Fibroblast of lung (primary cell): ENCODE data around the gene MLKL. TPM values are rescaled to one million over a fixed set of nuclear protein-coding genes. Genes with fewer than 3 reads are reported as not detected.

Experiments
- DNase-seq, 2 donors: peaks; one replicate each; pipeline versions ENCODE4 v3.0.0 to v3.0.0-alpha.2; 2010; ENCODE audit warnings: low read depth in 2 of 2
- H2AFZ ChIP-seq: 2 replicates; pipeline ENCODE4 v1.5.1; 2012; ENCODE audit warnings: low read length, control low read depth, inconsistent platforms
- H3K27ac ChIP-seq: 2 replicates; pipeline ENCODE4 v1.5.1; 2011; ENCODE audit warnings: low read length, control low read depth; ENCODE audit not compliant: insufficient read depth
- H3K27me3 ChIP-seq: 2 replicates; pipeline ENCODE4 v1.5.1; 2011; ENCODE audit warnings: mild to moderate bottlenecking, low read length; ENCODE audit not compliant: control insufficient read depth, insufficient read depth
- H3K36me3 ChIP-seq: 2 replicates; pipeline ENCODE4 v1.5.1; 2011; ENCODE audit warnings: low read length; ENCODE audit not compliant: control insufficient read depth, insufficient read depth
- H3K4me1 ChIP-seq: 2 replicates; pipeline ENCODE4 v1.5.1; 2011; ENCODE audit warnings: low read length; ENCODE audit not compliant: control insufficient read depth, insufficient read depth; ENCODE audit errors: extremely low read depth
- H3K4me2 ChIP-seq: 2 replicates; pipeline ENCODE4 v1.5.1; 2011; ENCODE audit warnings: low read length, control low read depth; ENCODE audit not compliant: insufficient read depth; ENCODE audit errors: extremely low read depth
- H3K4me3 ChIP-seq, 4 experiments: fragments of 200-600 bp in 1 of 4; sonication (generic) in 1 of 4; replicated peaks in 1 of 4; 2 replicates each; pipeline ENCODE4 v1.5.1; 2011 to 2016; ENCODE audit warnings: low read length in 4 of 4, low read depth in 3 of 4, mild to moderate bottlenecking in 3 of 4, control low read depth in 2 of 4, inconsistent platforms in 1 of 4, mixed read lengths in 1 of 4; ENCODE audit not compliant: insufficient read depth in 1 of 4; ENCODE audit errors: control extremely low read depth in 1 of 4
- H3K79me2 ChIP-seq: 2 replicates; pipeline ENCODE4 v1.5.1; 2012; ENCODE audit warnings: mild to moderate bottlenecking, low read length, inconsistent platforms; ENCODE audit not compliant: control insufficient read depth, insufficient read depth
- H3K9ac ChIP-seq: 2 replicates; pipeline ENCODE4 v1.5.1; 2011; ENCODE audit warnings: mild to moderate bottlenecking, low read length, control low read depth; ENCODE audit not compliant: insufficient read depth
- H3K9me3 ChIP-seq: 2 replicates; pipeline ENCODE4 v1.5.1; 2012; ENCODE audit warnings: low read depth, low read length; ENCODE audit not compliant: control insufficient read depth, insufficient read depth
- H4K20me1 ChIP-seq: 2 replicates; pipeline ENCODE4 v1.5.1; 2011; ENCODE audit warnings: low read length; ENCODE audit not compliant: control insufficient read depth, insufficient read depth; ENCODE audit errors: extremely low read depth
- EZH2 ChIP-seq: IDR thresholded peaks from 2 replicates; pipeline ENCODE4 v1.5.1; 2012; ENCODE audit warnings: low read length, control low read depth, mild to moderate bottlenecking; ENCODE audit errors: missing control alignments
- polyA plus RNA-seq, 2 donors: library from polyadenylated mRNA; depleted of rRNA in 1 of 2; stranded (reverse) in 1 of 2; unstranded in 1 of 2; fragments of >200 nt; gene quantifications; 2 replicates each; pipeline ENCODE4 v1.2.1, GENCODE V29; 2011 to 2012; ENCODE audit warnings: missing spikeins in 1 of 2
- total RNA-seq: library from RNA; depleted of rRNA; stranded (reverse); fragments of >200 nt; gene quantifications from 2 replicates; pipeline ENCODE4 v1.2.1, GENCODE V29; 2014
- TF ChIP-seq, protein P1 (sequence below), 2 donors: IDR thresholded peaks in 1 of 2; conservative IDR thresholded peaks in 1 of 2; 1 replicate in 1 of 2; 2 replicates in 1 of 2; pipeline ENCODE4 v1.5.1; 2011 to 2012; ENCODE audit warnings: low read length in 2 of 2, control low read depth in 1 of 2, inconsistent platforms in 1 of 2, low read depth in 1 of 2, mild to moderate bottlenecking in 1 of 2

Gene MLKL
- total and polyA plus RNA-seq, 2 donors (not counting 1 experiment from before 2014, with no cell fraction given) = 4.8 to 5.8 TPM

DNA sequence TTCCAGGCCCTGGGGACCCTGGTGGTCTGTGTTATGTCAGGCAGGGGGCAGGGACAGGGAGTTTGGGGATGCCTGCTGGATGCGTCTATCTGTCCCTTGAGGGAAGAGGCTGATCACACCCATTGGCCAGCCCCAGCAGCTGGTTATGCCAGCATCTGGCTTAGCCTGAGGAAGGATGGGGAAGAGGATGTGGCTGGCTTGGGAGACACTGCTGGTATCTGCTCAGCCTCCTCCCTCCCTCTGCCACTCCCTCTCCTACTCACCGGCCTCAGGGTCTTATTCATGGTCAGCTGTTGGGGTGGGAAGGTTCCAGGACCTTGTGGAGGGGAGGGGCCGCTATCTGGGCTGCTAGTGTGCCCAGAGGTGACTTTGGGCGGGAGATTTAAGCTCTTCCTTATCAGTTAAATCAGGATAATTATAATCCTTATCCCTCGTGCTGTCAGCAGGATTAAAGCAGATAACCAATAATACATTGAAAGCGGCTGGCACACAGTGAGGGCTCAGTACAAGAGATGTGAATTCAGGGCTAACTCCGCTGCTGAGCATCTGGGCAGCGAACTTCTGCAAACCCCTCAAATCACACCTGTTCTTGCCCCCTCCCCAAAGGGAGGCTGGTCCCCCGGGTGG, 36.0 kb upstream of the MLKL start:
- H3K4me3 ChIP-seq = no peak overlapping the region
- H3K4me1 ChIP-seq = no peaks in the 10 kb centered on the region
- peaks cover 13% of the 10 kb centered on the region for H3K27me3 ChIP-seq
- TF ChIP-seq, protein P1, sequence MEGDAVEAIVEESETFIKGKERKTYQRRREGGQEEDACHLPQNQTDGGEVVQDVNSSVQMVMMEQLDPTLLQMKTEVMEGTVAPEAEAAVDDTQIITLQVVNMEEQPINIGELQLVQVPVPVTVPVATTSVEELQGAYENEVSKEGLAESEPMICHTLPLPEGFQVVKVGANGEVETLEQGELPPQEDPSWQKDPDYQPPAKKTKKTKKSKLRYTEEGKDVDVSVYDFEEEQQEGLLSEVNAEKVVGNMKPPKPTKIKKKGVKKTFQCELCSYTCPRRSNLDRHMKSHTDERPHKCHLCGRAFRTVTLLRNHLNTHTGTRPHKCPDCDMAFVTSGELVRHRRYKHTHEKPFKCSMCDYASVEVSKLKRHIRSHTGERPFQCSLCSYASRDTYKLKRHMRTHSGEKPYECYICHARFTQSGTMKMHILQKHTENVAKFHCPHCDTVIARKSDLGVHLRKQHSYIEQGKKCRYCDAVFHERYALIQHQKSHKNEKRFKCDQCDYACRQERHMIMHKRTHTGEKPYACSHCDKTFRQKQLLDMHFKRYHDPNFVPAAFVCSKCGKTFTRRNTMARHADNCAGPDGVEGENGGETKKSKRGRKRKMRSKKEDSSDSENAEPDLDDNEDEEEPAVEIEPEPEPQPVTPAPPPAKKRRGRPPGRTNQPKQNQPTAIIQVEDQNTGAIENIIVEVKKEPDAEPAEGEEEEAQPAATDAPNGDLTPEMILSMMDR (conservative IDR thresholded peaks at IDR 0.05 in 1 of 2, IDR thresholded peaks at IDR 0.05 in 1 of 2; ENCODE audit: low read depth in 1 of 2, low read length in 2 of 2) = no peak
- no peak for TF ChIP-seq EZH2
- H3K9ac ChIP-seq = no peak overlapping the region
- no peak for DNase-seq
- no peak overlapping the region for H3K4me2 ChIP-seq
- H2AFZ ChIP-seq = no peak overlapping the region
- no peaks in the 10 kb centered on the region for H3K79me2 ChIP-seq
- no peaks in the 10 kb centered on the region for H3K9me3 ChIP-seq
- no peaks in the 10 kb centered on the region for H3K36me3 ChIP-seq
- H4K20me1 ChIP-seq = no peaks in the 10 kb centered on the region
- H3K27ac ChIP-seq = no peak overlapping the region

- H3K36me3 ChIP-seq = no peaks in the 10 kb centered on the region
- no peak overlapping the region for H3K4me3 ChIP-seq
- TF ChIP-seq, protein P1 (conservative IDR thresholded peaks at IDR 0.05 in 1 of 2, IDR thresholded peaks at IDR 0.05 in 1 of 2; ENCODE audit: low read depth in 1 of 2, low read length in 2 of 2) = no peak
- no peak for TF ChIP-seq EZH2
- no peak for DNase-seq
- no peaks in the 10 kb centered on the region for H3K79me2 ChIP-seq
- no peaks in the 10 kb centered on the region for H3K4me1 ChIP-seq
- no peaks in the 10 kb centered on the region for H4K20me1 ChIP-seq
- H3K9me3 ChIP-seq = no peaks in the 10 kb centered on the region
- no peak overlapping the region for H3K27ac ChIP-seq
- no peak overlapping the region for H2AFZ ChIP-seq
- H3K9ac ChIP-seq = no peak overlapping the region
- no peak overlapping the region for H3K4me2 ChIP-seq
- peaks cover 13% of the 10 kb centered on the region for H3K27me3 ChIP-seq
Observed at GRCh38 chr16:74735554-74735953, 34.9 kb upstream of the MLKL start.

GRCh38 chr16:74735162-74735452, 34.4 kb upstream of the MLKL start:
- Histone ChIP-seq H3K79me2 (no peaks in the 10 kb centered on the region), H3K27ac (no peak overlapping the region), H3K27me3 (peaks cover 13% of the 10 kb centered on the region), H2AFZ (no peak overlapping the region), H3K4me3 (no peak overlapping the region), H4K20me1 (no peaks in the 10 kb centered on the region), H3K36me3 (no peaks in the 10 kb centered on the region), H3K9ac (no peak overlapping the region), H3K4me1 (no peaks in the 10 kb centered on the region), H3K4me2 (no peak overlapping the region), H3K9me3 (no peaks in the 10 kb centered on the region)
- no peak for TF ChIP-seq EZH2
- TF ChIP-seq, protein P1 (conservative IDR thresholded peaks at IDR 0.05 in 1 of 2, IDR thresholded peaks at IDR 0.05 in 1 of 2; ENCODE audit: low read depth in 1 of 2, low read length in 2 of 2) = no peak
- DNase-seq = no peak
